Liver (tissue), 9 donors: ENCODE results near the gene DGCR2. TPM values are rescaled to one million over a fixed set of nuclear protein-coding genes. Genes with fewer than 3 reads are reported as not detected.

ENCODE experiments used
- DNase-seq: peaks from one replicate; pipeline ENCODE4 v3.0.0-alpha.2; 2017; ENCODE audit warnings: low spot score
- H3K27ac ChIP-seq, 2 donors: one replicate each; pipeline ENCODE4 v1.7.0; 2013; ENCODE audit warnings: inconsistent platforms in 2 of 2, low read length in 2 of 2, control low read depth in 1 of 2, low read depth in 1 of 2, mild to moderate bottlenecking in 1 of 2
- H3K27me3 ChIP-seq, 4 donors: one replicate each; pipeline versions ENCODE4 v1.6.1 to v1.7.0; 2013; ENCODE audit warnings: low read length in 3 of 4, inconsistent platforms in 1 of 4, mild to moderate bottlenecking in 1 of 4, moderate library complexity in 1 of 4; ENCODE audit not compliant: control insufficient read depth in 4 of 4, insufficient read depth in 4 of 4
- H3K36me3 ChIP-seq, 4 donors: one replicate each; pipeline versions ENCODE4 v1.6.1 to v1.7.0; 2013; ENCODE audit warnings: low read length in 3 of 4, mild to moderate bottlenecking in 3 of 4, low read depth in 1 of 4, moderate library complexity in 1 of 4; ENCODE audit not compliant: control insufficient read depth in 4 of 4, insufficient read depth in 3 of 4
- H3K4me1 ChIP-seq, 4 donors: one replicate each; pipeline versions ENCODE4 v1.6.1 to v1.7.0; 2013; ENCODE audit warnings: low read length in 3 of 4, mild to moderate bottlenecking in 3 of 4, moderate library complexity in 1 of 4; ENCODE audit not compliant: control insufficient read depth in 4 of 4, insufficient read depth in 4 of 4
- H3K4me3 ChIP-seq, 3 donors: one replicate each; pipeline versions ENCODE4 v1.6.1 to v1.7.0; 2013; ENCODE audit warnings: low read length in 3 of 3, control low read depth in 1 of 3, low read depth in 1 of 3, mild to moderate bottlenecking in 1 of 3
- H3K9ac ChIP-seq, 2 donors: one replicate each; pipeline ENCODE4 v1.7.0; 2013; ENCODE audit warnings: low read length in 2 of 2, mild to moderate bottlenecking in 2 of 2, moderate library complexity in 2 of 2, control low read depth in 1 of 2, low read depth in 1 of 2
- H3K9me3 ChIP-seq, 4 donors: one replicate each; pipeline versions ENCODE4 v1.6.1 to v1.7.0; 2013; ENCODE audit warnings: low read length in 3 of 4; ENCODE audit not compliant: control insufficient read depth in 4 of 4
- EGR1 ChIP-seq, 2 donors: IDR thresholded peaks; 2 replicates each; pipeline ENCODE4 v1.6.1; 2016 to 2018; ENCODE audit warnings: antibody characterized with exemption in 2 of 2, low read depth in 2 of 2
- FOXA2 ChIP-seq: IDR thresholded peaks from 2 replicates; pipeline ENCODE4 v1.6.1; 2016; ENCODE audit warnings: antibody characterized with exemption
- HNF4A ChIP-seq, 2 donors: conservative IDR thresholded peaks; 2 replicates each; pipeline ENCODE4 v1.6.1; 2016; ENCODE audit warnings: antibody characterized with exemption in 2 of 2, mild to moderate bottlenecking in 2 of 2
- JUND ChIP-seq, 2 donors: IDR thresholded peaks; 2 replicates each; pipeline ENCODE4 v1.6.1; 2016; ENCODE audit warnings: antibody characterized with exemption in 2 of 2
- NR2F2 ChIP-seq: IDR thresholded peaks from 2 replicates; pipeline ENCODE4 v1.6.1; 2016; ENCODE audit warnings: antibody characterized with exemption
- RAD21 ChIP-seq, 2 donors: IDR thresholded peaks; 2 replicates each; pipeline ENCODE4 v1.6.1; 2016; ENCODE audit warnings: antibody characterized with exemption in 2 of 2, mild to moderate bottlenecking in 2 of 2
- REST ChIP-seq: IDR thresholded peaks from 2 replicates; pipeline ENCODE4 v1.6.1; 2016; ENCODE audit warnings: antibody characterized with exemption, mild to moderate bottlenecking
- RXRA ChIP-seq, 2 donors: IDR thresholded peaks; 2 replicates each; pipeline ENCODE4 v1.6.1; 2017 to 2018; ENCODE audit warnings: antibody characterized with exemption in 2 of 2, mild to moderate bottlenecking in 1 of 2
- SP1 ChIP-seq: IDR thresholded peaks from 2 replicates; pipeline ENCODE4 v1.6.1; 2018; ENCODE audit warnings: antibody characterized with exemption, mild to moderate bottlenecking
- YY1 ChIP-seq: IDR thresholded peaks from 2 replicates; pipeline ENCODE4 v1.6.1; 2016; ENCODE audit warnings: antibody characterized with exemption, mild to moderate bottlenecking
- WGBS: extraction: QIAGEN DNeasy Blood & Tissue Kit; methylation state at CpG from one replicate; pipeline ENCODE4 v1.1.7; 2013; 5-methylcytosine and 5-hydroxymethylcytosine counted together
- polyA plus RNA-seq, 2 donors: library from polyadenylated mRNA; stranded (reverse) in 1 of 2; unstranded in 1 of 2; fragments of 200-250 nt in 1 of 2; fragments of >200 nt in 1 of 2; fragmentation: Nextera tagmentation in 1 of 2; extraction: Ambion mirVana in 1 of 2; gene quantifications; one replicate each; pipeline versions ENCODE4 v1.2.1 to v1.2.3, GENCODE V29; 2013 to 2015
- total RNA-seq, 2 donors: library from RNA; depleted of rRNA; stranded (reverse); fragments of >200 nt; gene quantifications; one replicate each; pipeline ENCODE4 v1.2.3, GENCODE V29; 2014
- TF ChIP-seq, protein P1 (sequence below): IDR thresholded peaks from 2 replicates; pipeline ENCODE4 v1.6.1; 2016; ENCODE audit warnings: antibody characterized with exemption
- TF ChIP-seq, protein P2 (sequence below): IDR thresholded peaks from 2 replicates; pipeline ENCODE4 v1.6.1; 2016; ENCODE audit warnings: antibody characterized with exemption
- TF ChIP-seq, protein P3 (sequence below): fragments of 150-350 bp; IDR thresholded peaks from 2 replicates; pipeline ENCODE4 v1.5.1; 2017; ENCODE audit warnings: improper control_type of control experiment, low read depth, low read length; ENCODE audit not compliant: missing input control
- donor health status: healthy.
- donor health status: healthy.
- donor health status: healthy.
- donor health status: healthy.
- donor health status: healthy.

The DGCR2 gene
- total and polyA plus RNA-seq, 4 donors = 11.2 to 30.0 (median 21.1) TPM

GRCh38 chr22:19134176-19134831 is 12.1 kb upstream of the DGCR2 start:
- Histone ChIP-seq H3K27me3 (no peaks in the 10 kb centered on the region), H3K4me1 (no peaks in the 10 kb centered on the region), H3K36me3 (peaks cover 8 to 56% (median 27%) of the 10 kb centered on the region in 4 donors), H3K9me3 (no peaks in the 10 kb centered on the region), H3K9ac (no peak overlapping the region), H3K27ac (no peak overlapping the region), H3K4me3 (no peak overlapping the region)
- WGBS = 96% methylated on average over 21 of the region's 21 CpGs
- no peak for TF ChIP-seq YY1
- TF ChIP-seq RXRA (IDR thresholded peaks at IDR 0.05) = no peak
- no peak for TF ChIP-seq EGR1 (IDR thresholded peaks at IDR 0.05; ENCODE audit: low read depth in 2 of 2)
- no peak for TF ChIP-seq FOXA2
- DNase-seq = no peak

DNA sequence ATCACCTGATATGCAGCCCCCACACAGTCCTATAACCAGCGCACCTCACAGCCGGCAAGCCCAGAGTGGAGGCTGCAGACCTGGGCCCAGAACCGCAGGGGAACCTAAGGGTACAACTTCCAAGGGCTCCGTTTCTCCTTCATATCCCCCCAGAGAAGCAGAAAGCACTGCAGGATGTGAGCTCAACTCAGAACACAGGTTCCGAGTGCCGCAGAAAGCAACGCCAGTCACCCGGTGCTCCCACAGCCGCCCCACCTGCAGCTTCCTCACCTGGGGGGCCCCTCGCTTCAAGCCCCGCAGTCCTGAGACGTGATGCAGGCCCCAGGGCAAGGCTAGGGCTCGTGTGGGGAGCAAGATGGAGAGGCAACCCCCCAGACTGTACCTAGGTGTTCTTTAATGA is 11.3 kb upstream of the DGCR2 start:
- Histone ChIP-seq H3K36me3 (peaks cover 6 to 48% (median 22%) of the 10 kb centered on the region in 4 donors), H3K9me3 (no peaks in the 10 kb centered on the region), H3K4me3 (no peak overlapping the region), H3K27me3 (no peaks in the 10 kb centered on the region), H3K27ac (no peak overlapping the region), H3K9ac (no peak overlapping the region), H3K4me1 (no peaks in the 10 kb centered on the region)
- WGBS = 97% methylated on average over 13 of the region's 13 CpGs
- TF ChIP-seq RXRA (IDR thresholded peaks at IDR 0.05) = no peak
- TF ChIP-seq HNF4A (conservative IDR thresholded peaks at IDR 0.05) = no peak
- no peak for TF ChIP-seq EGR1 (IDR thresholded peaks at IDR 0.05; ENCODE audit: low read depth in 2 of 2)
- TF ChIP-seq JUND (IDR thresholded peaks at IDR 0.05) = no peak
- no peak for TF ChIP-seq FOXA2
- TF ChIP-seq RAD21 (IDR thresholded peaks at IDR 0.05) = no peak
- TF ChIP-seq, protein P1, sequence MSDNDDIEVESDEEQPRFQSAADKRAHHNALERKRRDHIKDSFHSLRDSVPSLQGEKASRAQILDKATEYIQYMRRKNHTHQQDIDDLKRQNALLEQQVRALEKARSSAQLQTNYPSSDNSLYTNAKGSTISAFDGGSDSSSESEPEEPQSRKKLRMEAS = no peak
- TF ChIP-seq SP1 = no peak
- TF ChIP-seq REST = no peak
- TF ChIP-seq NR2F2 = no peak
- TF ChIP-seq, protein P2, sequence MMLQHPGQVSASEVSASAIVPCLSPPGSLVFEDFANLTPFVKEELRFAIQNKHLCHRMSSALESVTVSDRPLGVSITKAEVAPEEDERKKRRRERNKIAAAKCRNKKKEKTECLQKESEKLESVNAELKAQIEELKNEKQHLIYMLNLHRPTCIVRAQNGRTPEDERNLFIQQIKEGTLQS = no peak
- TF ChIP-seq, protein P3, sequence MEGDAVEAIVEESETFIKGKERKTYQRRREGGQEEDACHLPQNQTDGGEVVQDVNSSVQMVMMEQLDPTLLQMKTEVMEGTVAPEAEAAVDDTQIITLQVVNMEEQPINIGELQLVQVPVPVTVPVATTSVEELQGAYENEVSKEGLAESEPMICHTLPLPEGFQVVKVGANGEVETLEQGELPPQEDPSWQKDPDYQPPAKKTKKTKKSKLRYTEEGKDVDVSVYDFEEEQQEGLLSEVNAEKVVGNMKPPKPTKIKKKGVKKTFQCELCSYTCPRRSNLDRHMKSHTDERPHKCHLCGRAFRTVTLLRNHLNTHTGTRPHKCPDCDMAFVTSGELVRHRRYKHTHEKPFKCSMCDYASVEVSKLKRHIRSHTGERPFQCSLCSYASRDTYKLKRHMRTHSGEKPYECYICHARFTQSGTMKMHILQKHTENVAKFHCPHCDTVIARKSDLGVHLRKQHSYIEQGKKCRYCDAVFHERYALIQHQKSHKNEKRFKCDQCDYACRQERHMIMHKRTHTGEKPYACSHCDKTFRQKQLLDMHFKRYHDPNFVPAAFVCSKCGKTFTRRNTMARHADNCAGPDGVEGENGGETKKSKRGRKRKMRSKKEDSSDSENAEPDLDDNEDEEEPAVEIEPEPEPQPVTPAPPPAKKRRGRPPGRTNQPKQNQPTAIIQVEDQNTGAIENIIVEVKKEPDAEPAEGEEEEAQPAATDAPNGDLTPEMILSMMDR = no peak
- DNase-seq = no peak
